HG02763 (cell line): ENCODE measurements around the gene SFMBT2.

Source experiments
- ATAC-seq: cut with Tn5 transposase; IDR thresholded peaks from one replicate; pipeline ENCODE4 v1.9.1; 2021; ENCODE audit warnings: mild to moderate bottlenecking, moderate library complexity; ENCODE audit not compliant: unreplicated experiment

The SFMBT2 gene

DNA sequence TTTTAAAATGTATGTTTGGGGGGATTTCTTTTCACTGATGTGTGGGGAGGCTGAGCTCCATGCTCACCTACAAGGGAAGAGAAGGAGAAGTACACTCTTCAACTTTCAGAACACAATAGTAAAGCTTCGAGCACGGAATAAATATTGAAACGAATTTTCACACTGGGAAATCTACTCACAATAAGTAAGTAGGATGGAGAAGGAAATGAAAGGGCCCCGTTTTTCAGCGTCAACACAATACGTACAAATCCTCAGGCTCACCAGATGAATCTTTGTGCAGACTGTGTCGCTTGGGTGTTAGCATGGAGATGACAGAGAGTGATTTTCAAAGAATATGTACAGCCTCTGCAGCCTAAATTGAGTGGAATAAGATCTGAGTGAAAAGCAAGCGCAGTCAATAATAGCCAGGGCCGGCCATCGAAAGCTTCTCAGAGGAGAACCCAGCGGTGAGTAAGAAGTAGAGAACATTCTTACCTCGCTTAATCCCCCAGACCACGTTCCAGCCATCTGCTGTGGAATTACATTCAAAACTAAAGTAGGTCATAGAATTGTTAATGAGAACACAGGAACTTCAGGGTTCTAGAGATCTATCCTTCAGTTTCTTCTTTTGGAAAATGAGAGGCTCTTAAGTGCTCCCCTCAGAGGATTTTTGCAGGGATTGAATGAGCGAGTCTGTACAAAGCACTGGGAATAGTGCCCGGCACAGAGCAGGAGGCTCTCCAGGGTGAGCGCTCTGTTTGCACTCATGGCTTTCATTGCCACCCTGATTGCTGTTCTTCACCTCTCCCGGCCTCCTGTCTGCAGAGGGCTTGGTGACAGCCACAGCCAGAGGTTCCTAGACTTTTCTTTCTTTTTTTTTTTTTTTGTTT is 292.8 kb downstream of the SFMBT2 start:
- no peak for ATAC-seq

DNA sequence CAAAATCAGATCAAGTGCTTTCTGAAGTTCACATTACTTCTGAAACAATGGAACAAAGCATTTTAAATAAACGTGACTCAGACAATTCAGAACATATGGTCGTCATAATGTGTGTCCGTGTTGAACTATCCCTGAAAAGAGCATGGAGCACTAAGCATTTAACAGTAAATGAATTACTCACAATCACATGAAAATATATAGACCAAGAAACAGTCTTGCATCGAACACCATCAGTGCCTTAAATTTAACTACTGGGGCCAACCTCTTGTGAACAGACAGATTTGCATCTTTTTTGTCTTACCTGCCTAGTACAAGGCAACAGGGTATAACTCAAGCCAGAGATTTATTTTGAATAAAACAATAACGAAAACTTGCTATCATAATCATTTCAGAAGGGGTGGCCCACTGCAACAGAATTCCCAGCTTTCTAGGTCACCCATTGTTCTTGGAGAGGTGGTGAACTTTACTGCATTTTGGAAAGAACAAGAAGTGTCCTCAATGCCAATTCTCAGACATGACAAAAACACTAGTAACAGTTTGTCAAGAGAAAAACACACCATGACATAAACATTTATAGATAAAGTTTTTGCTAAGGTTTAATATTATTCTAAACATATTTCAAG is 293.5 kb downstream of the SFMBT2 start:
- ATAC-seq, result no peak

- ATAC-seq, result no peak
Observed at GRCh38 chr10:7111561-7111960, 299.3 kb downstream of the SFMBT2 start.

DNA sequence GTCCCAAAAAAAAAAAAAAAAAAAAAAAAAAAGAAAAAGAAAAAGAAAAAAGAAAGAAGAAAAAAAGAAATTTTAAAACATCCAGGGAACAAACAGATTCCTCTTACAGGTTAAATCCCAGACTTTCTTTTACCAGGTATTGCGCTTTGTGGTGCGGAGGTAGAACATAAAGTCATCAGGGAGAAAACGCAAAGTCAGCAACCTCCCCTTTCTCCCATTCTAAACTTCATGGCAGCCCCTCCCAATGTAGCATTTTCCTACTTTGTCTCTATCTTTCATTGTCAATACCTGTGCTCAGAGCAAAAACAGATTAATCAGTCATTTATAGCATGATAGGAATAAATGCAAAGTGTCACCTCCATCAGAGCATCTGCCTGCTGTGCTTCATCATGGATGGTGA is 299.7 kb downstream of the SFMBT2 start:
- no peak for ATAC-seq
